Esophagus (tissue), 2 donors: ENCODE results near the gene PER3. TPM values are rescaled to one million over a fixed set of nuclear protein-coding genes. Genes with fewer than 3 reads are reported as not detected.

ENCODE experiments used
- polyA plus RNA-seq, 2 donors: library from polyadenylated mRNA; stranded (reverse); fragments of 200-250 nt; gene quantifications; one replicate each; pipeline ENCODE4 v1.2.3, GENCODE V29; 2013
- donor health status: healthy with polysubstance abuse.
- donor health status: Bipolar disorder and iron deficiency.

The PER3 gene
- polyA plus RNA-seq, 2 donors = 6.6 to 11.8 TPM

Other genes starting within 250 kb of the PER3 start
- 10 to 100 TPM; 42.2 to 60.0 TPM for gene VAMP3, start 13.0 kb upstream of the PER3 start, polyA plus RNA-seq
- under 1 TPM; 0.04 to 0.56 TPM for gene UTS2, start 68.8 kb downstream of the PER3 start, polyA plus RNA-seq
- under 1 TPM; 0.02 to 0.12 TPM for gene TNFRSF9, start 156.5 kb downstream of the PER3 start, polyA plus RNA-seq
- 100 to 1,000 TPM; 146 to 184 TPM for gene PARK7, start 177.4 kb downstream of the PER3 start, polyA plus RNA-seq
- gene ERRFI1, start 242.0 kb downstream of the PER3 start, polyA plus RNA-seq = 10 to 100 TPM; 18.2 to 21.3 TPM